Nephron progenitor cell (in vitro differentiated cells): ENCODE results near the gene NUMB.
A peak's percentile ranks its signal among the peaks of the same experiment; 100 is the strongest.

ENCODE experiments used
- DNase-seq: peaks from one replicate; pipeline ENCODE4 v3.0.0; 2021
- H3K27ac Mint-ChIP-seq: 2 replicates; pipeline ENCODE4 v1.8.0; 2021; ENCODE audit warnings: mild to moderate bottlenecking, moderate library complexity, mixed read lengths
- H3K27me3 Mint-ChIP-seq: 2 replicates; pipeline ENCODE4 v1.8.0; 2021; ENCODE audit warnings: mild to moderate bottlenecking, low read depth, mixed read lengths; ENCODE audit not compliant: poor library complexity
- H3K36me3 Mint-ChIP-seq: 2 replicates; pipeline ENCODE4 v1.8.0; 2021; ENCODE audit warnings: low read depth, mixed read lengths
- H3K4me1 Mint-ChIP-seq: 2 replicates; pipeline ENCODE4 v1.8.0; 2021; ENCODE audit warnings: mixed read lengths
- H3K4me3 Mint-ChIP-seq: 2 replicates; pipeline ENCODE4 v1.8.0; 2021; ENCODE audit warnings: mild to moderate bottlenecking, moderate library complexity, mixed read lengths
- H3K9me3 Mint-ChIP-seq: 2 replicates; pipeline ENCODE4 v1.8.0; 2021; ENCODE audit warnings: mild to moderate bottlenecking, moderate library complexity, mixed read lengths
- TF ChIP-seq, protein P1 (sequence below): fragments of 200-600 bp; sonication (generic); IDR thresholded peaks from 2 replicates; pipeline ENCODE4 v1.5.0; 2021; ENCODE audit warnings: antibody characterized with exemption

The NUMB gene

DNA sequence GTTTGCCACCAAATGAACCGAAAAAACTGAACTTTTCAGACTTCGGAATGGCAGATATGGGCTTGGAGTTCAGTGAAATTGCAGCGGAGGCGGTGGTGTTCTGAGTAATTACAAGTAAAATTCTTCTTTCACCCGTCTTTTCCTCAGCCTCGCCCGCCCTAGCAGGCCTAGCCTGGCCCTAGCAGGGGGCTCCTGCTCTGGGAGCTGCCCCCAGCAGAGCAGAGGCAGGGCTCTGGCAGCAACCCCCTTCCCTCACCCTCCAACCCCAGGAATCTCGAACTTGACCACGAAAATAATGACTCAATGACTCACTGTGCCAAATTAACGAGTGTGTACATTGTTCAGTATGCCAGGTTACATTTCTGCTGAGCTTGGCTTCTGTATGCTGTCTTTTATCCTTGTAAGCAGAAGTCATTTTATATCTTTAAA is 219.9 kb downstream of the NUMB start:
- Mint-ChIP-seq H3K4me1 (peaks cover 54% of the 10 kb centered on the region), H3K36me3 (no peaks in the 10 kb centered on the region), H3K9me3 (no peaks in the 10 kb centered on the region), H3K27ac (no peak overlapping the region), H3K4me3 (peak overlapping the region; percentile 58), H3K27me3 (peaks cover 93% of the 10 kb centered on the region)
- DNase-seq = no peak
- TF ChIP-seq, protein P1, sequence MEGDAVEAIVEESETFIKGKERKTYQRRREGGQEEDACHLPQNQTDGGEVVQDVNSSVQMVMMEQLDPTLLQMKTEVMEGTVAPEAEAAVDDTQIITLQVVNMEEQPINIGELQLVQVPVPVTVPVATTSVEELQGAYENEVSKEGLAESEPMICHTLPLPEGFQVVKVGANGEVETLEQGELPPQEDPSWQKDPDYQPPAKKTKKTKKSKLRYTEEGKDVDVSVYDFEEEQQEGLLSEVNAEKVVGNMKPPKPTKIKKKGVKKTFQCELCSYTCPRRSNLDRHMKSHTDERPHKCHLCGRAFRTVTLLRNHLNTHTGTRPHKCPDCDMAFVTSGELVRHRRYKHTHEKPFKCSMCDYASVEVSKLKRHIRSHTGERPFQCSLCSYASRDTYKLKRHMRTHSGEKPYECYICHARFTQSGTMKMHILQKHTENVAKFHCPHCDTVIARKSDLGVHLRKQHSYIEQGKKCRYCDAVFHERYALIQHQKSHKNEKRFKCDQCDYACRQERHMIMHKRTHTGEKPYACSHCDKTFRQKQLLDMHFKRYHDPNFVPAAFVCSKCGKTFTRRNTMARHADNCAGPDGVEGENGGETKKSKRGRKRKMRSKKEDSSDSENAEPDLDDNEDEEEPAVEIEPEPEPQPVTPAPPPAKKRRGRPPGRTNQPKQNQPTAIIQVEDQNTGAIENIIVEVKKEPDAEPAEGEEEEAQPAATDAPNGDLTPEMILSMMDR = no peak

GRCh38 chr14:73237786-73238423 is 220.4 kb downstream of the NUMB start:
- Mint-ChIP-seq H3K9me3 (no peaks in the 10 kb centered on the region), H3K27ac (no peak overlapping the region), H3K4me3 (peak overlapping the region; percentile 58), H3K36me3 (no peaks in the 10 kb centered on the region), H3K27me3 (peaks cover 93% of the 10 kb centered on the region), H3K4me1 (peaks cover 55% of the 10 kb centered on the region)
- peak; percentile 62 for DNase-seq
- TF ChIP-seq, protein P1 = no peak

- Mint-ChIP-seq H3K27ac (no peak within 1 kb of the TSS), H3K9me3 (no peaks in the 10 kb centered on the region), H3K27me3 (peaks cover 93% of the 10 kb centered on the region), H3K36me3 (no peaks in the 10 kb centered on the region), H3K4me1 (peaks cover 54% of the 10 kb centered on the region), H3K4me3 (peak within 1 kb of the TSS; percentile 80)
- DNase-seq = no peak
- TF ChIP-seq, protein P1 = no peak
Measured at GRCh38 chr14:73237219-73237785, 221.0 kb downstream of the NUMB start, which contains the start of gene PAPLN. Gene PAPLN, plus strand, starts transcription at chr14:73237506. Its CDS starts 2,273 bp downstream, at chr14:73239779.

- no peaks in the 10 kb centered on the region for H3K9me3 Mint-ChIP-seq
- DNase-seq = no peak
- TF ChIP-seq, protein P1 = no peak
- peaks cover 90% of the 10 kb centered on the region for H3K27me3 Mint-ChIP-seq
- H3K4me3 Mint-ChIP-seq = peak overlapping the region; percentile 80
- peaks cover 51% of the 10 kb centered on the region for H3K4me1 Mint-ChIP-seq
- no peak overlapping the region for H3K27ac Mint-ChIP-seq
- H3K36me3 Mint-ChIP-seq = no peaks in the 10 kb centered on the region
Measured at GRCh38 chr14:73236752-73237218, 221.6 kb downstream of the NUMB start.

DNA sequence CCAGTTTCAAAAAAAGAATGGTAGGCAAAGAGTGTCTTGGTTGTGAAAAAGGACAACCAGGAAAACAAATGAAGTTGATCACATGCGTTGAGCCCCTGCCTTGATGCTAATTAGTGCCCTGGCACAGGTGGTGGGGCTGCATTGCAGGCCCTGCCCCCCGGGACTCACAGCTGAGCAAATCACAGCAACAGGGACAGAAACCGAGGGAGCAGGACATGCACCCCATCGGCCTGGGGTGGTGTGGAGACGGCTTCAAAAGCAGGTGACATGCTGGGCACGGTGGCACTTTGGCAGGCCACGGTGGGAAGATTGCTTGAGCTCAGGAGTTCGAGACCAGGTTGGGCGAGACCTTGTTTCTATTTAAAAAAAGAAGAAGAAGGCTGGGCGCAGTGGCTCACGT is 222.2 kb downstream of the NUMB start:
- Mint-ChIP-seq H3K4me1 (peaks cover 51% of the 10 kb centered on the region), H3K4me3 (peak overlapping the region; percentile 52), H3K27me3 (peaks cover 84% of the 10 kb centered on the region), H3K36me3 (no peaks in the 10 kb centered on the region), H3K27ac (no peak overlapping the region), H3K9me3 (no peaks in the 10 kb centered on the region)
- DNase-seq = no peak
- TF ChIP-seq, protein P1 = no peak
